ENCODE results near the gene NAT16. TPM values are rescaled to one million over a fixed set of nuclear protein-coding genes. Genes with fewer than 3 reads are reported as not detected.

Gene NAT16
- total and polyA plus RNA-seq, 2 of the 13 experiments (the other 11 are each of a cell fraction or from before 2014, with no cell fraction given), result 0.04 TPM; not detected in 1

GRCh38 chr7:101205901-101206664, 26.0 kb upstream of the NAT16 start (continued):
- TF ChIP-seq IKZF5 (CRISPR knock-in tag; IDR thresholded peaks at IDR 0.05), result no peak
- no peak for TF ChIP-seq CREB3 (CRISPR knock-in tag; IDR thresholded peaks at IDR 0.05)
- no peak for TF ChIP-seq ATF2 (CRISPR knock-in tag; IDR thresholded peaks at IDR 0.05)
- no peak for TF ChIP-seq NFKB2 (CRISPR knock-in tag; IDR thresholded peaks at IDR 0.05; ENCODE audit: borderline replicate concordance)
- TF ChIP-seq SIX4 (CRISPR knock-in tag; IDR thresholded peaks at IDR 0.05), result no peak
- 0 out of 2 replicates have a peak, but pooled peaks have one; percentile 12 for TF ChIP-seq PAF1 (CRISPR knock-in tag; IDR thresholded peaks at IDR 0.05)
- no peak for TF ChIP-seq ZNF383 (CRISPR knock-in tag; IDR thresholded peaks at IDR 0.05; ENCODE audit: borderline replicate concordance)
- 0 out of 2 replicates have a peak, but pooled peaks have one; percentile 8 for TF ChIP-seq ZBTB7B (CRISPR knock-in tag; IDR thresholded peaks at IDR 0.05)
- TF ChIP-seq MEIS2 (CRISPR knock-in tag; IDR thresholded peaks at IDR 0.05), result no peak
- TF ChIP-seq ZNF20 (CRISPR knock-in tag; IDR thresholded peaks at IDR 0.05), result no peak
- no peak for TF ChIP-seq CREM (IDR thresholded peaks at IDR 0.05)
- no peak for TF ChIP-seq CREM (CRISPR knock-in tag; IDR thresholded peaks at IDR 0.05)
- TF ChIP-seq ZNF839 (CRISPR knock-in tag; IDR thresholded peaks at IDR 0.05; ENCODE audit: borderline replicate concordance), result no peak
- TF ChIP-seq ZNF782 (CRISPR knock-in tag; IDR thresholded peaks at IDR 0.05; ENCODE audit: borderline replicate concordance), result no peak
- no peak for TF ChIP-seq HIC2 (CRISPR knock-in tag; IDR thresholded peaks at IDR 0.05; ENCODE audit: low read depth)
- TF ChIP-seq SYNCRIP (IDR thresholded peaks at IDR 0.05; ENCODE audit: insufficient read depth, low read depth, low read length), result no peak
- TF ChIP-seq IKZF4 (CRISPR knock-in tag; IDR thresholded peaks at IDR 0.05; ENCODE audit: borderline replicate concordance, low read depth, not compliant biosample characterization), result no peak
- TF ChIP-seq CREB1 (IDR thresholded peaks at IDR 0.05), result no peak
- no peak for TF ChIP-seq CREB1 (CRISPR knock-in tag; IDR thresholded peaks at IDR 0.05)
- TF ChIP-seq ZNF292 (CRISPR knock-in tag; IDR thresholded peaks at IDR 0.05; ENCODE audit: borderline replicate concordance, low read depth), result no peak
- no peak for TF ChIP-seq ZNF7 (CRISPR knock-in tag; IDR thresholded peaks at IDR 0.05)
- peak; percentile 61 for TF ChIP-seq RBM39 (IDR thresholded peaks at IDR 0.05; ENCODE audit: low read depth, low read length, poor library complexity, severe bottlenecking)
- TF ChIP-seq MAF1 (CRISPR knock-in tag; IDR thresholded peaks at IDR 0.05; ENCODE audit: borderline replicate concordance), result no peak
- TF ChIP-seq SP4 (CRISPR knock-in tag; IDR thresholded peaks at IDR 0.05), result 0 out of 2 replicates have a peak, but pooled peaks have one; percentile 18
- no peak for TF ChIP-seq DBP (CRISPR knock-in tag; IDR thresholded peaks at IDR 0.05; ENCODE audit: not compliant biosample characterization)
